ENCODE measurements around the gene TSPYL6.

DNA sequence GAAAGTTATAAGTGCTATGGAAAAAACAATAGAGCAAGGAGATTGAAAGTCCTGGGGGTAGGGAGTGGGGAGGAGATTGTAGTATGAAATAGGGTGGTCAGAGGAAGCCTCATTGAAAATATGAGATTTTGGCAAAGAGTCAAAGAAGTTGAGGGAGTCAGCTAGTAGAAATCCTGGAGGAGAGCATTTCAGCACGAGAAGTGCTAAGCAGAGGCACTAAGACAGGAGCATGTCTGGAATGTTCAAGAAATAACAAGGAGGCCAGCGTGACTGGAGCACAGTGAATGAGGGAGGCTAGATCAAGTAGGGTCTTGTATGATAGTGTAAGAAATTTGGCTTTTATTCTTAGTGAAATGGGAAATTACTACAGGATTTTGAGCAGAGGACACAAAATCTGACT, 2.1 kb upstream of the TSPYL6 start:
- no peak for TF ChIP-seq POLR2A (IDR thresholded peaks at IDR 0.05)
- TF ChIP-seq CTCF (IDR thresholded peaks at IDR 0.05) = no peak
- no peak for TF ChIP-seq EP300 (IDR thresholded peaks at IDR 0.05)
